HG02588 (cell line): ENCODE measurements around the gene CALHM2.
"Not testable (repeated sequence)": the region's sequence is repeated elsewhere in the genome, so short reads cannot be mapped to it uniquely, and the experiment has no call there.

ENCODE experiments used
- ATAC-seq: cut with Tn5 transposase; IDR thresholded peaks from one replicate; pipeline ENCODE4 v1.9.1; 2021; ENCODE audit warnings: mild to moderate bottlenecking, moderate library complexity; ENCODE audit not compliant: unreplicated experiment

Gene CALHM2

GRCh38 chr10:103419101-103419500 is 33.1 kb downstream of the CALHM2 start:
- no peak for ATAC-seq

- no peak for ATAC-seq
These were observed 34.6 kb downstream of the CALHM2 start for GRCh38 chr10:103417601-103418000.

- not testable (repeated sequence) for ATAC-seq
These were observed 35.1 kb downstream of the CALHM2 start for GRCh38 chr10:103417148-103417469.

GRCh38 chr10:103416436-103417147 is 35.6 kb downstream of the CALHM2 start:
- no peak for ATAC-seq

- ATAC-seq, result no peak
These were observed 36.6 kb downstream of the CALHM2 start for GRCh38 chr10:103415581-103415980.

GRCh38 chr10:103413564-103413963 is 38.6 kb downstream of the CALHM2 start:
- ATAC-seq, result no peak

GRCh38 chr10:103397191-103397825 is 54.9 kb downstream of the CALHM2 start:
- no peak for ATAC-seq

- ATAC-seq, result no peak
These were observed 55.4 kb downstream of the CALHM2 start for GRCh38 chr10:103396789-103397087.
